ENCODE results near the gene MTMR11. TPM values are rescaled to one million over a fixed set of nuclear protein-coding genes. Genes with fewer than 3 reads are reported as not detected.

Gene MTMR11
- total and polyA plus RNA-seq, 9 of the 15 experiments (the other 6 are each of a cell fraction or from before 2014, with no cell fraction given): 0.09 to 1.6 (median 0.51) TPM

DNA sequence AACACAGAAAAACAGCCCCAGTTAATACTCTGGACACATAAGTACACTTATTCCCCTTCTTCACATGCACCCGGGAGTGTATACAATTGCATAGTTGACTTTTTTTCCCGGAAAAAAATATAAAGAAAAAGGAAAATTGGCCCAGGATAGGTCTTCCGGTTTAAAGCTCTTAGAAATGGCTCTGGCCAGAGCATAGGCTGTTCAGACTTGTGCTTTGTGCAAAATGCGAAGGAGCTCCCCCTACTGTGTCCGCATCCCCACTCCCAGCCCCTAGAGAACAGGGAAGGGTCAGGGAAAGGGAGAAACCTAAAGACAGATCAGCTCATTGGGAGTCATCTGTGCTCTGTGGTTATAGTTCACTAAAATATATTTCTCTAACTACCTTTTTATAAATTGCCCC, 5.5 kb upstream of the MTMR11 start (continued):
- TF ChIP-seq, protein P1, sequence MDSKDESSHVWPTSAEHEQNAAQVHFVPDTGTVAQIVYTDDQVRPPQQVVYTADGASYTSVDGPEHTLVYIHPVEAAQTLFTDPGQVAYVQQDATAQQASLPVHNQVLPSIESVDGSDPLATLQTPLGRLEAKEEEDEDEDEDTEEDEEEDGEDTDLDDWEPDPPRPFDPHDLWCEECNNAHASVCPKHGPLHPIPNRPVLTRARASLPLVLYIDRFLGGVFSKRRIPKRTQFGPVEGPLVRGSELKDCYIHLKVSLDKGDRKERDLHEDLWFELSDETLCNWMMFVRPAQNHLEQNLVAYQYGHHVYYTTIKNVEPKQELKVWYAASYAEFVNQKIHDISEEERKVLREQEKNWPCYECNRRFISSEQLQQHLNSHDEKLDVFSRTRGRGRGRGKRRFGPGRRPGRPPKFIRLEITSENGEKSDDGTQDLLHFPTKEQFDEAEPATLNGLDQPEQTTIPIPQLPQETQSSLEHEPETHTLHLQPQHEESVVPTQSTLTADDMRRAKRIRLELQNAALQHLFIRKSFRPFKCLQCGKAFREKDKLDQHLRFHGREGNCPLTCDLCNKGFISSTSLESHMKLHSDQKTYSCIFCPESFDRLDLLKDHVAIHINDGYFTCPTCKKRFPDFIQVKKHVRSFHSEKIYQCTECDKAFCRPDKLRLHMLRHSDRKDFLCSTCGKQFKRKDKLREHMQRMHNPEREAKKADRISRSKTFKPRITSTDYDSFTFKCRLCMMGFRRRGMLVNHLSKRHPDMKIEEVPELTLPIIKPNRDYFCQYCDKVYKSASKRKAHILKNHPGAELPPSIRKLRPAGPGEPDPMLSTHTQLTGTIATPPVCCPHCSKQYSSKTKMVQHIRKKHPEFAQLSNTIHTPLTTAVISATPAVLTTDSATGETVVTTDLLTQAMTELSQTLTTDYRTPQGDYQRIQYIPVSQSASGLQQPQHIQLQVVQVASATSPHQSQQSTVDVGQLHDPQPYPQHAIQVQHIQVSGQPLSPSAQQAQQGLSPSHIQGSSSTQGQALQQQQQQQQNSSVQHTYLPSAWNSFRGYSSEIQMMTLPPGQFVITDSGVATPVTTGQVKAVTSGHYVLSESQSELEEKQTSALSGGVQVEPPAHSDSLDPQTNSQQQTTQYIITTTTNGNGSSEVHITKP (IDR thresholded peaks at IDR 0.05; ENCODE audit: partially characterized antibody): peak; percentile 14
- TF ChIP-seq ERF (CRISPR knock-in tag; IDR thresholded peaks at IDR 0.05) (no peak), NCOA2 (IDR thresholded peaks at IDR 0.05; ENCODE audit: partially characterized antibody in 2 of 2) (no peak)

DNA sequence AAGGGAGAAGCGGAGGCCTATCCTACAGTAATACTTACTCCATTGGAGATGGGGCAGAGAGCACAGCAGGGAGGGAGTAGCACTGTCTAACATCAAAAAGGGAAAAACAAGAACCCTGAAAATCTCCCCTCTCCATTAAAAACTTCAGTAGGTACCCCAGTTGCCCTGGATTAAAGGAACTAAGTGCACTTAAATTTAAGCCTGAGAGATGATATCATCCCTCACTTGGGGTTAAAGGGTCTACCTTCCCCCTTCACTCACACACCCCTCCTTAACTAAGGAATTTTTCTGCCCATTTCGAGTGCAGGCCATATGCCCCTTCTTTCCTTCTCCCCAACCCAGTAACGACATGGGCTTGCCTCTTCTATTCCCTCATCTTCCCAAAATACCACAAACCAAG, 3.7 kb upstream of the MTMR11 start:
- BruUV-seq (replicated peaks): no TSS peak
- DNase-seq (ENCODE audit: extremely low read depth in 1 of 4, low spot score in 3 of 4) (no peak), ATAC-seq (no peak), FAIRE-seq (no peak)
- Histone ChIP-seq H3K27me3 (ENCODE audit: control insufficient read depth in 2 of 2, insufficient read depth in 2 of 2, low read length in 2 of 2) (no peaks in the 10 kb centered on the region), H3K9me3 (replicated peaks; ENCODE audit: control insufficient read depth, insufficient read depth, low read depth, low read length) (no peaks in the 10 kb centered on the region), H3K9ac (ENCODE audit: insufficient read depth in 1 of 2, low read depth in 2 of 2, low read length in 2 of 2) (0 out of 4 replicates have a peak overlapping the region, but pooled peaks of 1 of the 2 experiments have one; percentile 29), H3K4me2 (ENCODE audit: insufficient read depth, low read length) (no peak overlapping the region), H3K36me3 (ENCODE audit: control insufficient read depth, insufficient read depth, low read length) (peaks cover 19% of the 10 kb centered on the region; the same call in 2 of the 3 replicates), H4K20me1 (replicated peaks; ENCODE audit: control insufficient read depth, insufficient read depth, low read length) (no peaks in the 10 kb centered on the region), H3K79me2 (ENCODE audit: control insufficient read depth, insufficient read depth, low read length) (no peaks in the 10 kb centered on the region), H3K27ac (ENCODE audit: extremely low read depth, low read depth, low read length) (peak overlapping the region; percentile 80; the same call in 1 of the 3 replicates), H3K4me1 (replicated peaks in 1 of 2; ENCODE audit: control insufficient read depth in 2 of 2, insufficient read depth in 2 of 2, low read length in 2 of 2) (peaks cover 23 to 39% of the 10 kb centered on the region in 2 experiments), H2AFZ (ENCODE audit: low read depth, low read length) (no peak overlapping the region), H3K9me1 (ENCODE audit: control insufficient read depth, insufficient read depth, low read length) (no peaks in the 10 kb centered on the region), H3K4me3 (no peak overlapping the region)
- TF ChIP-seq PHTF2 (CRISPR knock-in tag; IDR thresholded peaks at IDR 0.05) (no peak), MYC (IDR thresholded peaks at IDR 0.05; ENCODE audit: low read depth, low read length) (no peak), MYC (CRISPR knock-in tag; IDR thresholded peaks at IDR 0.05; ENCODE audit: borderline replicate concordance, low read depth) (0 out of 2 replicates have a peak, but pooled peaks have one; percentile 22), ZBTB8A (IDR thresholded peaks at IDR 0.05; ENCODE audit: partially characterized antibody) (no peak)
- TF ChIP-seq, protein P1 (IDR thresholded peaks at IDR 0.05; ENCODE audit: partially characterized antibody): peak; percentile 87
- 67% methylated on average over 3 of the region's 3 CpGs for whole genome bisulfite sequencing (ENCODE audit: insufficient coverage, low coverage, missing lambda C conversion rate)
- CTCF ChIA-PET (ENCODE audit: low intra/inter-chr PET ratio): no interaction called here
- intact Hi-C loops (cut with micrococcal nuclease): no loop called here
- POLR2A ChIA-PET: interaction anchor here (1.7 to 2.6 kb wide), 2 partner anchors 11 to 53 kb away, joined by 5 to 29 read pairs; a partner anchor contains a TSS
- in situ Hi-C loops (cut with MboI): no loop called here

Data from K562 (cell line).